Activated CD8-positive, alpha-beta T cell treated with anti-CD3 and anti-CD28 coated beads for 36 hours (primary cell): ENCODE data around the gene RRAD. TPM values are rescaled to one million over a fixed set of nuclear protein-coding genes. Genes with fewer than 3 reads are reported as not detected.
A peak's percentile ranks its signal among the peaks of the same experiment; 100 is the strongest.
"Not testable (repeated sequence)": the region's sequence is repeated elsewhere in the genome, so short reads cannot be mapped to it uniquely, and the experiment has no call there.

ENCODE experiments used
- ATAC-seq: fragments of 200-7000 bp; cut with Tn5 transposase; one replicate; pipeline ENCODE4 v1.10.0; 2021; ENCODE audit warnings: mild to moderate bottlenecking, moderate library complexity
- CTCF ChIA-PET: fragments of 350-600 bp; sonication (Branson Sonifier 250); formaldehyde crosslinking; loops from one replicate; lab custom pipeline; 2021; ENCODE audit warnings: antibody characterized with exemption; lab: Charles Lee
- POLR2A ChIA-PET: fragments of 350-600 bp; sonication (Branson Sonifier 250); formaldehyde crosslinking; loops from one replicate; lab custom pipeline; 2021; ENCODE audit warnings: antibody characterized with exemption; lab: Charles Lee
- DNase-seq: peaks from one replicate; pipeline ENCODE4 v3.0.0-alpha.2; 2020
- H3K27ac Mint-ChIP-seq: one replicate; pipeline ENCODE4 v1.8.0; 2021; ENCODE audit warnings: mild to moderate bottlenecking, mixed read lengths
- H3K27me3 Mint-ChIP-seq: one replicate; pipeline ENCODE4 v1.8.0; 2021; ENCODE audit warnings: mixed read lengths
- H3K36me3 Mint-ChIP-seq: one replicate; pipeline ENCODE4 v1.8.0; 2021; ENCODE audit warnings: low read depth, mixed read lengths
- H3K4me1 Mint-ChIP-seq: one replicate; pipeline ENCODE4 v1.8.0; 2021; ENCODE audit warnings: low read depth, mixed read lengths
- H3K4me3 Mint-ChIP-seq: one replicate; pipeline ENCODE4 v1.8.0; 2021; ENCODE audit warnings: mild to moderate bottlenecking, moderate library complexity, mixed read lengths
- H3K9me3 Mint-ChIP-seq: one replicate; pipeline ENCODE4 v1.8.0; 2021; ENCODE audit warnings: mixed read lengths
- CTCF ChIP-seq: fragments of 200-600 bp; IDR thresholded peaks from one replicate; pipeline ENCODE4 v1.8.0; 2022; ENCODE audit warnings: antibody characterized with exemption, mild to moderate bottlenecking
- intact Hi-C: fragments of 100-400 bp; cut with micrococcal nuclease; formaldehyde crosslinking; loops from one replicate; pipeline ENCODE4 v1.10.0; 2022
- total RNA-seq, 2 experiments: library from RNA; stranded (reverse); gene quantifications; one replicate each; pipeline ENCODE4 v1.2.3, GENCODE V29; 2021

RRAD gene
- total RNA-seq = 1 to 10 TPM in 1 of 2 experiments, under 1 TPM in 1; 0.61 to 1.1 TPM

GRCh38 chr16:66925322-66925840, at the start of gene RRAD:
TSS of gene RRAD (minus strand) at chr16:66925535. CDS start at chr16:66925179, 356 bp downstream.
- H3K27me3 Mint-ChIP-seq = peaks cover 35% of the 10 kb centered on the region
- no peak for TF ChIP-seq CTCF
- no peak within 1 kb of the TSS for H3K27ac Mint-ChIP-seq
- peak within 1 kb of the TSS; percentile 44 for H3K4me3 Mint-ChIP-seq
- CTCF ChIA-PET = interaction anchor here (0.9 to 7.6 kb wide), 7 partner anchors 8 to 99 kb away, joined by 3 to 54 read pairs (median 3); partner anchors contain the start of gene NAE1
- H3K4me1 Mint-ChIP-seq = peaks cover 12% of the 10 kb centered on the region
- no peaks in the 10 kb centered on the region for H3K36me3 Mint-ChIP-seq
- DNase-seq (no peak), ATAC-seq (no peak)
- no peaks in the 10 kb centered on the region for H3K9me3 Mint-ChIP-seq
- POLR2A ChIA-PET = interaction anchor here (0.9 to 1.3 kb wide), 4 partner anchors 13 to 45 kb away, joined by 3 to 4 read pairs (median 3); partner anchors contain the start of gene PDP2
- intact Hi-C loops = no loop called here

GRCh38 chr16:66974932-66975246, 49.6 kb upstream of the RRAD start:
- POLR2A ChIA-PET = interaction anchor here (1.0 to 1.1 kb wide), 2 partner anchors 10 to 39 kb away, joined by 3 to 5 read pairs; no protein-coding TSS in a partner anchor
- Mint-ChIP-seq H3K27ac (peak overlapping the region; percentile 58), H3K4me3 (peak overlapping the region; percentile 72), H3K4me1 (peaks cover 31% of the 10 kb centered on the region)
- not testable (repeated sequence) for H3K9me3 Mint-ChIP-seq, H3K36me3 Mint-ChIP-seq, ATAC-seq, H3K27me3 Mint-ChIP-seq
- CTCF ChIA-PET = interaction anchor here (1.1 to 6.2 kb wide), 12 partner anchors 9 to 453 kb away, joined by 3 to 53 read pairs (median 8); partner anchors contain the start of gene CES3
- peak; percentile 82 for DNase-seq
- intact Hi-C loops = loop anchor here (5.0 to 10.0 kb wide), 3 partner anchors 127 to 210 kb away; partner anchors contain the start of genes FBXL8, MATCAP1 and TRADD

- H3K36me3 Mint-ChIP-seq, DNase-seq, ATAC-seq, H3K27me3 Mint-ChIP-seq, H3K9me3 Mint-ChIP-seq: not testable (repeated sequence)
- ChIA-PET CTCF (interaction anchor here (1.1 to 6.2 kb wide), 9 partner anchors 9 to 211 kb away, joined by 3 to 53 read pairs (median 15); partner anchors contain the start of gene CES3), POLR2A (interaction anchor here (1.0 to 1.4 kb wide), 5 partner anchors 11 to 69 kb away, joined by 3 to 5 read pairs (median 4); partner anchors contain the start of gene CBFB)
- intact Hi-C loops = loop anchor here (10.0 kb wide), 1 partner anchor 210 kb away; the partner anchor contains the start of gene MATCAP1
- Mint-ChIP-seq H3K4me1 (peaks cover 30% of the 10 kb centered on the region), H3K4me3 (peak overlapping the region; percentile 72), H3K27ac (peak overlapping the region; percentile 58)
Observed at GRCh38 chr16:66974156-66974931, 49.0 kb upstream of the RRAD start.

- intact Hi-C loops = loop anchor here (10.0 kb wide), 1 partner anchor 211 kb away; the partner anchor contains the start of gene MATCAP1
- ChIA-PET POLR2A (interaction anchor here (1.1 to 1.4 kb wide), 3 partner anchors 40 to 69 kb away, joined by 3 to 4 read pairs (median 4); partner anchors contain the start of gene CBFB), CTCF (interaction anchor here (1.5 to 5.2 kb wide), 3 partner anchors 13 to 182 kb away, joined by 4 to 41 read pairs (median 9); partner anchors contain the start of gene CES3)
- no peak for TF ChIP-seq CTCF
- Mint-ChIP-seq H3K9me3 (no peaks in the 10 kb centered on the region), H3K27ac (no peak overlapping the region), H3K36me3 (no peaks in the 10 kb centered on the region), H3K4me3 (no peak overlapping the region), H3K27me3 (peaks cover 4% of the 10 kb centered on the region), H3K4me1 (peaks cover 24% of the 10 kb centered on the region)
- ATAC-seq = no peak
- no peak for DNase-seq
Observed at GRCh38 chr16:66973716-66974115, 48.4 kb upstream of the RRAD start.

DNA sequence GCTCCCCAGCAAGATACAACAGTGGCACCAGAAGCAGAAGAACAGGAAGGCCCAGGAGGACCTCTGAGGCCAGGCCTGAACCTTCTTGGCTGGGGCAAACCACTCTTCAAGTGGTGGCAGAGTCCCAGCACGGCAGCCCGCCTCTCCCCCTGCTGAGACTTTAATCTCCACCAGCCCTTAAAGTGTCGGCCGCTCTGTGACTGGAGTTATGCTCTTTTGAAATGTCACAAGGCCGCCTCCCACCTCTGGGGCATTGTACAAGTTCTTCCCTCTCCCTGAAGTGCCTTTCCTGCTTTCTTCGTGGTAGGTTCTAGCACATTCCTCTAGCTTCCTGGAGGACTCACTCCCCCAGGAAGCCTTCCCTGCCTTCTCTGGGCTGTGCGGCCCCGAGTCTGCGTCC, 47.6 kb upstream of the RRAD start:
- ATAC-seq (no peak), DNase-seq (no peak)
- no peaks in the 10 kb centered on the region for H3K9me3 Mint-ChIP-seq
- no peaks in the 10 kb centered on the region for H3K36me3 Mint-ChIP-seq
- POLR2A ChIA-PET = interaction anchor here (1.0 to 1.4 kb wide), 4 partner anchors 38 to 70 kb away, joined by 3 to 4 read pairs (median 4); partner anchors contain the start of gene CBFB
- intact Hi-C loops = loop anchor here (10.0 kb wide), 1 partner anchor 212 kb away; the partner anchor contains the start of gene MATCAP1
- H3K4me3 Mint-ChIP-seq = no peak overlapping the region
- CTCF ChIA-PET = interaction anchor here (1.5 to 5.2 kb wide), 3 partner anchors 12 to 183 kb away, joined by 4 to 41 read pairs (median 9); partner anchors contain the start of gene CES3
- H3K27ac Mint-ChIP-seq = no peak overlapping the region
- H3K4me1 Mint-ChIP-seq = peaks cover 19% of the 10 kb centered on the region
- H3K27me3 Mint-ChIP-seq = peaks cover 4% of the 10 kb centered on the region
- no peak for TF ChIP-seq CTCF
